Neural crest cell (in vitro differentiated cells): ENCODE results near the gene AP1B1. TPM values are rescaled to one million over a fixed set of nuclear protein-coding genes. Genes with fewer than 3 reads are reported as not detected.

ENCODE experiments used
- DNase-seq: peaks from one replicate; pipeline ENCODE4 v3.0.0; 2021; ENCODE audit warnings: low read depth, mixed read lengths, low spot score
- H3K27ac Mint-ChIP-seq: one replicate; pipeline ENCODE4 v1.8.0; 2021; ENCODE audit warnings: mild to moderate bottlenecking, mixed read lengths; ENCODE audit not compliant: unreplicated experiment
- H3K27me3 Mint-ChIP-seq: 2 replicates; pipeline ENCODE4 v1.8.0; 2021; ENCODE audit warnings: low read depth, mild to moderate bottlenecking, mixed read lengths
- H3K36me3 Mint-ChIP-seq: 2 replicates; pipeline ENCODE4 v1.8.0; 2021; ENCODE audit warnings: low read depth, mild to moderate bottlenecking, mixed read lengths
- H3K4me1 Mint-ChIP-seq: 2 replicates; pipeline ENCODE4 v1.8.0; 2021; ENCODE audit warnings: mixed read lengths
- H3K4me3 Mint-ChIP-seq: one replicate; pipeline ENCODE4 v1.8.0; 2021; ENCODE audit warnings: mild to moderate bottlenecking, mixed read lengths
- H3K9me3 Mint-ChIP-seq: 2 replicates; pipeline ENCODE4 v1.8.0; 2021; ENCODE audit warnings: mixed read lengths
- CTCF ChIP-seq: fragments of 200-600 bp; sonication (generic); conservative IDR thresholded peaks from 2 replicates; pipeline ENCODE4 v1.5.0; 2021; ENCODE audit warnings: antibody characterized with exemption, mild to moderate bottlenecking
- total RNA-seq: library from RNA; stranded (reverse); gene quantifications from 2 replicates; pipeline ENCODE4 v1.2.1, GENCODE V29; 2021

AP1B1 gene
- total RNA-seq, 1 donor from 2014 or later = 58.4 TPM

DNA sequence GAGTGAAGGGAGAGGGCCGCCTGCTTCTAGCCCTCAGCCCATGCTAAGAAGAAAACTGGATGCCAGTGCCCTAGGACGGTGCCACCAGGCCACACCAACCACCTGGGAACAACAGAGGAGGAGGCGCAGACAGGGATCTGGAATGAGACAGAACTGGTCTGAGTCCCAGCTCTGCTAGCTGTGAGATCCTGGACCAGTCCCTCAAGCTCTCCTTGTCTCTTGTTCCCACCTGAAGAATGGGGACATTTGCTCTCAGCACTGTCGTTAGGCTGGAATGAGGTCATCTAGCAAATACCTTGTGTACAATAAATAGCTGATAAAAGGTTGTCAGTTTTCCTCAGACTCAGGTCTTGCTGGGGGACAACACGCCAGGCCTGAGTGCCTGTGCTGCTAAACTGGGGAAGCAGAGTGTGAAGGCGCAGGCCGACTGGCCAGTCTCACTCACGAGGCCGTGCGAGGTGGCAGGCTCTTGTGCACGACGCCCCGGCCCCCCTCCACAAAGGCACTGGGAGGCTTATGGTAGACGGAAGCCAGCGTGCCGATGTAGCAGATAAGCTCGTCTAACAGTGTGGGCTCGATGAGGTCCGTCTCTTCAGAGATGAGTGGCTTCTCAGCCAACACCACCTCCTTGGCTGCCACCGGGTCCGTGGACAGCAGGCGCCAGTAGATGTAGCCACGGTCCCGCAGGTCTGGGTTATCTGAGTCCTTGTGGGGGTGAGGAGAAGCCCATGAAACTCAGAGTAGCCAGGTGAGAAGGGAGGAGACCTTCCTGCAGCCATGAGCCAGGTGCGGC, 47.1 kb downstream of the AP1B1 start:
- no peak for DNase-seq
- Mint-ChIP-seq H3K4me1 (no peaks in the 10 kb centered on the region), H3K9me3 (no peaks in the 10 kb centered on the region), H3K4me3 (no peak overlapping the region), H3K27me3 (no peaks in the 10 kb centered on the region), H3K27ac (no peak overlapping the region), H3K36me3 (peaks cover 4% of the 10 kb centered on the region)
- no peak for TF ChIP-seq CTCF

DNA sequence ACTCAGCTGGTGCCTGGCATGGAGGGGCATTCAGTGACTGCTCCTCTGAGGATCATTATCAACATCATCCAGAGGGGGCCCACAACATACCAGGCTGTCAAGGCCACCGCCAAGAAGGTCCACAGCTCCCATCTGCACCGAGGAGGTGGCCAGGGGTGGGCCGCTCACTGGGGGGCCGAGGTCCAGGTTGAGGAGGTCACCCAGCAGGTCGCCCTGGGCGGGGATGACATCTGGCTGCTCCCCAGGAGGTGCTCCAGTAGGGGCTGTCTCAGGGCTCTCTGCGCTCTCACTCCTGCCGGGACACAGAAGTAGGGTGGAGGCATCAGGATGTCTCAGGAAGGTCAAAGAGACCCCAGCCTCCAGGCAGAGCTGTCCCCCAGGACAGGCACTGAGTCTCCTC, 47.8 kb downstream of the AP1B1 start:
- Mint-ChIP-seq H3K27ac (no peak overlapping the region), H3K27me3 (no peaks in the 10 kb centered on the region), H3K36me3 (peaks cover 4% of the 10 kb centered on the region), H3K4me3 (no peak overlapping the region), H3K9me3 (no peaks in the 10 kb centered on the region), H3K4me1 (no peaks in the 10 kb centered on the region)
- DNase-seq = no peak
- no peak for TF ChIP-seq CTCF

GRCh38 chr22:29339381-29340235, 48.8 kb downstream of the AP1B1 start:
- Mint-ChIP-seq H3K4me3 (no peak overlapping the region), H3K27me3 (no peaks in the 10 kb centered on the region), H3K27ac (peak overlapping the region; percentile 50), H3K36me3 (peaks cover 4% of the 10 kb centered on the region), H3K9me3 (no peaks in the 10 kb centered on the region), H3K4me1 (no peaks in the 10 kb centered on the region)
- TF ChIP-seq CTCF = no peak
- no peak for DNase-seq

- Mint-ChIP-seq H3K9me3 (no peaks in the 10 kb centered on the region), H3K27me3 (no peaks in the 10 kb centered on the region), H3K4me3 (no peak overlapping the region), H3K27ac (no peak overlapping the region), H3K4me1 (no peaks in the 10 kb centered on the region), H3K36me3 (peaks cover 4% of the 10 kb centered on the region)
- no peak for TF ChIP-seq CTCF
- no peak for DNase-seq
Observed at GRCh38 chr22:29338398-29338797, 50.0 kb downstream of the AP1B1 start.

- Mint-ChIP-seq H3K36me3 (peaks cover 4% of the 10 kb centered on the region), H3K9me3 (no peaks in the 10 kb centered on the region), H3K4me3 (no peak overlapping the region)
Observed at GRCh38 chr22:29337631-29338284, 50.6 kb downstream of the AP1B1 start.

More at GRCh38 chr22:29337631-29338284, 50.6 kb downstream of the AP1B1 start:
- TF ChIP-seq CTCF = no peak
- no peak for DNase-seq
- Mint-ChIP-seq H3K27ac (no peak overlapping the region), H3K27me3 (no peaks in the 10 kb centered on the region), H3K4me1 (no peaks in the 10 kb centered on the region)
